Keratinocyte (primary cell): ENCODE data around the gene PHF23. TPM values are rescaled to one million over a fixed set of nuclear protein-coding genes. Genes with fewer than 3 reads are reported as not detected.

ENCODE experiments used
- DNase-seq: peaks from one replicate; pipeline ENCODE4 v3.0.0-alpha.2; 2011; ENCODE audit warnings: low read depth, missing footprints, low spot score
- FAIRE-seq: peaks from 2 replicates; lab custom pipeline; 2011; peaks lifted over from hg19 to GRCh38; lab: Jason Lieb, UNC
- H2AFZ ChIP-seq: 2 replicates; pipeline ENCODE4 v1.6.0; 2012; ENCODE audit warnings: low read length, control low read depth, inconsistent platforms; ENCODE audit not compliant: control insufficient read depth
- H3K27ac ChIP-seq: 2 replicates; pipeline ENCODE4 v1.5.1; 2011; ENCODE audit warnings: low read length; ENCODE audit not compliant: control insufficient read depth, insufficient read depth
- H3K27me3 ChIP-seq: 3 replicates; pipeline ENCODE4 v1.6.0; 2011; ENCODE audit warnings: low read length; ENCODE audit not compliant: control insufficient read depth, insufficient read depth; ENCODE audit errors: extremely low read depth
- H3K36me3 ChIP-seq, 2 experiments: 2 replicates in 1 of 2; 3 replicates in 1 of 2; pipeline ENCODE4 v1.5.1; 2011; ENCODE audit warnings: low read length in 2 of 2, mild to moderate bottlenecking in 1 of 2; ENCODE audit not compliant: control insufficient read depth in 2 of 2, insufficient read depth in 2 of 2; ENCODE audit errors: extremely low read depth in 1 of 2
- H3K4me1 ChIP-seq: 3 replicates; pipeline ENCODE4 v1.5.1; 2011; ENCODE audit warnings: low read length; ENCODE audit not compliant: control insufficient read depth, insufficient read depth; ENCODE audit errors: extremely low read depth
- H3K4me2 ChIP-seq: 3 replicates; pipeline ENCODE4 v1.6.0; 2011; ENCODE audit warnings: low read depth, low read length; ENCODE audit not compliant: control insufficient read depth, insufficient read depth; ENCODE audit errors: extremely low read depth
- H3K4me3 ChIP-seq, 3 experiments: fragments of 200-600 bp in 1 of 3; sonication (generic) in 1 of 3; 2 replicates in 2 of 3; 3 replicates in 1 of 3; pipeline ENCODE4 v1.5.1; 2011 to 2016; ENCODE audit warnings: low read length in 3 of 3, mild to moderate bottlenecking in 3 of 3, control low read depth in 2 of 3, inconsistent platforms in 1 of 3, low read depth in 1 of 3, mixed read lengths in 1 of 3, mixed run types in 1 of 3, moderate library complexity in 1 of 3; ENCODE audit not compliant: control insufficient read depth in 2 of 3, insufficient read depth in 2 of 3; ENCODE audit errors: extremely low read depth in 1 of 3
- H3K79me2 ChIP-seq: 2 replicates; pipeline ENCODE4 v1.6.0; 2012; ENCODE audit warnings: low read length; ENCODE audit not compliant: control insufficient read depth, insufficient read depth
- H3K9ac ChIP-seq: 3 replicates; pipeline ENCODE4 v1.6.0; 2011; ENCODE audit warnings: low read length; ENCODE audit not compliant: control insufficient read depth, insufficient read depth; ENCODE audit errors: extremely low read depth
- H3K9me1 ChIP-seq: 3 replicates; pipeline ENCODE4 v1.6.0; 2011; ENCODE audit warnings: low read length; ENCODE audit not compliant: control insufficient read depth, insufficient read depth; ENCODE audit errors: extremely low read depth
- H3K9me3 ChIP-seq: 2 replicates; pipeline ENCODE4 v1.5.1; 2012; ENCODE audit warnings: low read depth, low read length; ENCODE audit not compliant: control insufficient read depth
- H4K20me1 ChIP-seq: 3 replicates; pipeline ENCODE4 v1.6.0; 2011; ENCODE audit warnings: low read length; ENCODE audit not compliant: control insufficient read depth, insufficient read depth; ENCODE audit errors: extremely low read depth
- CTCF ChIP-seq, 3 experiments: IDR thresholded peaks in 1 of 3; conservative IDR thresholded peaks in 1 of 3; optimal IDR thresholded peaks in 1 of 3; 2 replicates in 2 of 3; 3 replicates in 1 of 3; pipeline versions ENCODE3 to v1.5.1; 2011; ENCODE audit warnings: low read length in 3 of 3, mild to moderate bottlenecking in 3 of 3, moderate library complexity in 2 of 3, control low read depth in 1 of 3, inconsistent platforms in 1 of 3; ENCODE audit not compliant: insufficient read depth in 2 of 3; ENCODE audit errors: extremely low read depth in 1 of 3
- EZH2 ChIP-seq: IDR thresholded peaks from one replicate; pipeline ENCODE4 v1.6.1; 2012; ENCODE audit warnings: inconsistent platforms, mild to moderate bottlenecking, low read length, moderate library complexity
- dilution Hi-C: fragments of 300-500 bp; cut with MboI; formaldehyde crosslinking; loops from one replicate; pipeline ENCODE4 v1.7.0; 2020; ENCODE audit warnings: low sequenced_read_pairs; ENCODE audit not compliant: extremely low pct_ligation_motif_present
- polyA plus RNA-seq, 5 experiments: library from polyadenylated mRNA; depleted of rRNA in 3 of 5; stranded (reverse) in 3 of 5; stranded (forward) in 1 of 5; unstranded in 1 of 5; fragments of >200 nt; gene quantifications; 1 replicate in 1 of 5; 2 replicates in 3 of 5; 3 replicates in 1 of 5; pipeline versions ENCODE4 v1.2.1 to v1.2.3, GENCODE V29; 2011 to 2012; ENCODE audit warnings: missing spikeins in 2 of 5, low read depth in 1 of 5, low replicate concordance in 1 of 5

PHF23 gene
- polyA plus RNA-seq, 1 donor (not counting 4 experiments of a cell fraction or from before 2014, with no cell fraction given) = 52.8 TPM

GRCh38 chr17:7224110-7224509 is 15.1 kb downstream of the PHF23 start:
- Histone ChIP-seq H3K4me1 (peaks cover 38% of the 10 kb centered on the region), H3K9me1 (no peaks in the 10 kb centered on the region), H3K4me2 (no peak overlapping the region), H3K79me2 (peaks cover 10% of the 10 kb centered on the region), H2AFZ (no peak overlapping the region), H3K4me3 (no peak overlapping the region), H3K9ac (no peak overlapping the region), H4K20me1 (peaks cover 5% of the 10 kb centered on the region), H3K36me3 (peaks cover 41 to 54% of the 10 kb centered on the region in 2 experiments), H3K9me3 (no peaks in the 10 kb centered on the region), H3K27me3 (no peaks in the 10 kb centered on the region), H3K27ac (no peak overlapping the region)
- TF ChIP-seq CTCF (optimal IDR thresholded peaks at IDR 0.05 in 1 of 3, IDR thresholded peaks at IDR 0.05 in 1 of 3, conservative IDR thresholded peaks at IDR 0.05 in 1 of 3; ENCODE audit: extremely low read depth in 1 of 3, insufficient read depth in 2 of 3, low read length in 3 of 3) (no peak), EZH2 (no peak)
- dilution Hi-C loops = no loop called here
- DNase-seq (no peak), FAIRE-seq (no peak)

- Histone ChIP-seq H4K20me1 (peaks cover 5% of the 10 kb centered on the region), H3K4me2 (no peak overlapping the region), H3K9me1 (no peaks in the 10 kb centered on the region), H3K9me3 (no peaks in the 10 kb centered on the region), H2AFZ (no peak overlapping the region), H3K36me3 (peaks cover 39 to 50% of the 10 kb centered on the region in 2 experiments), H3K4me1 (peaks cover 33% of the 10 kb centered on the region), H3K4me3 (no peak overlapping the region), H3K27me3 (no peaks in the 10 kb centered on the region), H3K9ac (no peak overlapping the region), H3K79me2 (peaks cover 10% of the 10 kb centered on the region), H3K27ac (no peak overlapping the region)
- dilution Hi-C loops = no loop called here
- DNase-seq = no peak
- no peak for FAIRE-seq
- TF ChIP-seq EZH2 = no peak
Observed at GRCh38 chr17:7223375-7223774, 15.9 kb downstream of the PHF23 start.

- dilution Hi-C loops = no loop called here
- peaks cover 39 to 50% of the 10 kb centered on the region in 2 experiments for H3K36me3 ChIP-seq
- H3K9me3 ChIP-seq = no peaks in the 10 kb centered on the region
- H3K79me2 ChIP-seq = peaks cover 10% of the 10 kb centered on the region
- FAIRE-seq (no peak), DNase-seq (no peak)
- peaks cover 5% of the 10 kb centered on the region for H4K20me1 ChIP-seq
- no peak overlapping the region for H3K4me2 ChIP-seq
- H3K4me1 ChIP-seq = peaks cover 29% of the 10 kb centered on the region
- H3K27me3 ChIP-seq = no peaks in the 10 kb centered on the region
- no peak overlapping the region for H3K27ac ChIP-seq
- no peak overlapping the region for H3K9ac ChIP-seq
- no peak overlapping the region for H3K4me3 ChIP-seq
- TF ChIP-seq EZH2 = no peak
- no peak for TF ChIP-seq CTCF (optimal IDR thresholded peaks at IDR 0.05 in 1 of 3, IDR thresholded peaks at IDR 0.05 in 1 of 3, conservative IDR thresholded peaks at IDR 0.05 in 1 of 3; ENCODE audit: extremely low read depth in 1 of 3, insufficient read depth in 2 of 3, low read length in 3 of 3)
- H2AFZ ChIP-seq = no peak overlapping the region
- no peaks in the 10 kb centered on the region for H3K9me1 ChIP-seq
Observed at GRCh38 chr17:7222972-7223292, 16.3 kb downstream of the PHF23 start.
